Endothelial cell of umbilical vein (primary cell): Measurements from ENCODE around the gene TOLLIP. TPM values are rescaled to one million over a fixed set of nuclear protein-coding genes. Genes with fewer than 3 reads are reported as not detected.

Experiments used
- BruUV-seq: library from RNA; stranded (reverse); fragments of 400-500 nt; replicated peaks from 2 replicates; lab custom pipeline; 2021; lab: Mats Ljungman, UMichigan
- CTCF ChIA-PET: fragments of 300-600, 350-600 bp; sonication (Branson Sonifier 250); formaldehyde crosslinking; loops from one replicate; lab custom pipeline; 2021; ENCODE audit warnings: antibody characterized with exemption, inconsistent platforms; lab: Charles Lee
- POLR2A ChIA-PET: fragments of 300-600, 350-600 bp; sonication (Branson Sonifier 250); formaldehyde crosslinking; loops from one replicate; lab custom pipeline; 2021; ENCODE audit warnings: antibody characterized with exemption, inconsistent platforms; lab: Charles Lee
- DNase-seq: peaks from one replicate; pipeline ENCODE4 v3.0.0-alpha.2; 2011; ENCODE audit warnings: low read depth, low spot score
- FAIRE-seq: peaks from 2 replicates; lab custom pipeline; 2011; peaks lifted over from hg19 to GRCh38; lab: Jason Lieb, UNC
- H2AFZ ChIP-seq: 2 replicates; pipeline ENCODE4 v1.6.0; 2012; ENCODE audit warnings: low read depth, low read length, control low read depth, inconsistent platforms
- H3K27ac ChIP-seq: 2 replicates; pipeline ENCODE4 v1.5.1; 2011; ENCODE audit warnings: low read depth, mild to moderate bottlenecking, control low read depth, low read length, moderate library complexity; ENCODE audit not compliant: insufficient read depth
- H3K27me3 ChIP-seq, 2 experiments: 2 replicates each; pipeline versions ENCODE4 v1.6.0 to v1.6.1; 2011; ENCODE audit warnings: low read length in 2 of 2, mixed read lengths in 1 of 2; ENCODE audit not compliant: control insufficient read depth in 2 of 2, insufficient read depth in 2 of 2
- H3K36me3 ChIP-seq, 2 experiments: 2 replicates in 1 of 2; 3 replicates in 1 of 2; pipeline ENCODE4 v1.5.1; 2011; ENCODE audit warnings: low read length in 2 of 2, mild to moderate bottlenecking in 1 of 2, moderate library complexity in 1 of 2; ENCODE audit not compliant: control insufficient read depth in 2 of 2, insufficient read depth in 2 of 2; ENCODE audit errors: extremely low read depth in 1 of 2
- H3K4me1 ChIP-seq: 3 replicates; pipeline ENCODE4 v1.5.1; 2011; ENCODE audit warnings: mild to moderate bottlenecking, low read length; ENCODE audit not compliant: control insufficient read depth, insufficient read depth; ENCODE audit errors: extremely low read depth
- H3K4me2 ChIP-seq: 2 replicates; pipeline ENCODE4 v1.6.1; 2011; ENCODE audit warnings: low read length, control low read depth, mixed read lengths; ENCODE audit not compliant: insufficient read depth
- H3K4me3 ChIP-seq, 3 experiments: fragments of 200-600 bp in 1 of 3; sonication (generic), shearing (Covaris generic) in 1 of 3; replicated peaks in 1 of 3; 2 replicates each; pipeline ENCODE4 v1.5.1; 2011 to 2016; ENCODE audit warnings: control low read depth in 3 of 3, low read length in 3 of 3, mild to moderate bottlenecking in 2 of 3, inconsistent platforms in 1 of 3, low read depth in 1 of 3, moderate library complexity in 1 of 3; ENCODE audit not compliant: insufficient read depth in 1 of 3
- H3K79me2 ChIP-seq: 2 replicates; pipeline ENCODE4 v1.6.0; 2012; ENCODE audit warnings: low read length, inconsistent platforms; ENCODE audit not compliant: control insufficient read depth, insufficient read depth
- H3K9ac ChIP-seq: replicated peaks from 2 replicates; pipeline ENCODE3; 2011; ENCODE audit warnings: low read length, control low read depth; ENCODE audit not compliant: insufficient read depth; ENCODE audit errors: extremely low read depth
- H3K9me1 ChIP-seq: replicated peaks from 3 replicates; pipeline ENCODE4 v1.6.0; 2011; ENCODE audit warnings: mild to moderate bottlenecking, low read length; ENCODE audit not compliant: control insufficient read depth, insufficient read depth; ENCODE audit errors: extremely low read depth
- H3K9me3 ChIP-seq: replicated peaks from 2 replicates; pipeline ENCODE4 v1.5.1; 2012; ENCODE audit warnings: low read length, inconsistent platforms; ENCODE audit not compliant: control insufficient read depth, insufficient read depth
- H4K20me1 ChIP-seq: replicated peaks from 2 replicates; pipeline ENCODE3; 2011; ENCODE audit warnings: mild to moderate bottlenecking, low read length; ENCODE audit not compliant: control insufficient read depth, insufficient read depth; ENCODE audit errors: extremely low read depth
- CTCF ChIP-seq, 2 donors: IDR thresholded peaks; 1 replicate in 1 of 2; 2 replicates in 1 of 2; pipeline ENCODE4 v1.5.1; 2011; ENCODE audit warnings: low read length in 2 of 2, mild to moderate bottlenecking in 2 of 2, moderate library complexity in 2 of 2, control low read depth in 1 of 2, inconsistent platforms in 1 of 2, low read depth in 1 of 2; ENCODE audit not compliant: insufficient read depth in 1 of 2; ENCODE audit errors: extremely low read depth in 1 of 2
- EZH2 ChIP-seq: IDR thresholded peaks from 2 replicates; pipeline ENCODE4 v1.6.1; 2012; ENCODE audit warnings: borderline replicate concordance, low read depth, mild to moderate bottlenecking, moderate library complexity, low read length, inconsistent platforms; ENCODE audit not compliant: severe bottlenecking
- FOS ChIP-seq: IDR thresholded peaks from 2 replicates; pipeline ENCODE4 v1.6.1; 2011; ENCODE audit warnings: mild to moderate bottlenecking, low read length, moderate library complexity, borderline replicate concordance; ENCODE audit not compliant: insufficient read depth
- GATA2 ChIP-seq: IDR thresholded peaks from 2 replicates; pipeline ENCODE4 v1.7.0; 2011; ENCODE audit warnings: low read depth, mild to moderate bottlenecking, moderate library complexity, mixed read lengths, low read length; ENCODE audit not compliant: insufficient read length, insufficient read depth
- JUN ChIP-seq: IDR thresholded peaks from 2 replicates; pipeline ENCODE4 v1.6.1; 2011; ENCODE audit warnings: borderline replicate concordance, low read depth; ENCODE audit not compliant: insufficient read length, insufficient read depth
- MAX ChIP-seq: IDR thresholded peaks from 2 replicates; pipeline ENCODE4 v1.6.1; 2011; ENCODE audit not compliant: insufficient read depth, insufficient read length
- MYC ChIP-seq: IDR thresholded peaks from one replicate; pipeline ENCODE4 v1.6.1; 2011; ENCODE audit warnings: mild to moderate bottlenecking, low read depth, low read length
- POLR2A ChIP-seq: IDR thresholded peaks from 2 replicates; pipeline ENCODE4 v1.6.1; 2012; ENCODE audit warnings: low read depth, mild to moderate bottlenecking, control low read depth, low read length
- POLR2AphosphoS5 ChIP-seq: IDR thresholded peaks from 2 replicates; pipeline ENCODE4 v1.6.1; 2012; ENCODE audit warnings: low read depth, mild to moderate bottlenecking, control low read depth, low read length, moderate library complexity; ENCODE audit not compliant: insufficient read depth
- dilution Hi-C: fragments of 300-500 bp; cut with MboI; formaldehyde crosslinking; loops from one replicate; pipeline ENCODE4 v1.15.0; 2019; ENCODE audit warnings: low sequenced_read_pairs; ENCODE audit not compliant: extremely low pct_ligation_motif_present
- intact Hi-C: fragments of 100-400 bp; cut with micrococcal nuclease; formaldehyde crosslinking; loops from one replicate; pipeline ENCODE4 v1.10.0; 2022
- polyA plus RNA-seq, 4 experiments: library from polyadenylated mRNA; depleted of rRNA in 3 of 4; stranded (reverse) in 3 of 4; unstranded in 1 of 4; fragments of >200 nt; gene quantifications; 2 replicates each; pipeline versions ENCODE4 v1.2.1 to v1.2.3, GENCODE V29; 2011 to 2012; ENCODE audit warnings: missing spikeins in 1 of 4
- total RNA-seq: library from RNA; stranded (reverse); gene quantifications from 2 replicates; pipeline ENCODE4 v1.2.3, GENCODE V29; 2021

Gene TOLLIP
- total and polyA plus RNA-seq, 2 donors (not counting 3 experiments of a cell fraction or from before 2014, with no cell fraction given), result 49.6 to 64.8 TPM

DNA sequence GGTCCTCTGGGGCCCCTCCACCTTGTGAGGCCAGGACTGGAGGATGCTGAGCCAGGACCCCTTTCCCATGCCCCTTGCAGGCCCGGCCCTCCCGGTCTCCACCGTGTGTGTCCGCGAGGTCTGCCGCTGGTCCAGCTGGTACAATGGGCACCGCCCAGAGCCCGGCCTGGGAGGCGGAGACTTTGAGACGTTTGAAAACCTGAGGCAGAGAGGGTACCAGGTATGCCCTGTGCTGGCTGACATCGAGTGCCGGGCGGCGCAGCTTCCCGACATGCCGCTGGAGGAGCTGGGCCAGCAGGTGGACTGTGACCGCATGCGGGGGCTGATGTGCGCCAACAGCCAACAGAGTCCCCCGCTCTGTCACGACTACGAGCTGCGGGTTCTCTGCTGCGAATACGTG, 68.7 kb downstream of the TOLLIP start:
- dilution Hi-C loops (no loop called here), intact Hi-C loops (no loop called here)
- H2AFZ ChIP-seq, result no peak overlapping the region
- TF ChIP-seq EZH2, result no peak
- TF ChIP-seq MYC, result no peak
- TF ChIP-seq GATA2, result no peak
- H3K27me3 ChIP-seq, result no peaks in the 10 kb centered on the region
- no peaks in the 10 kb centered on the region for H3K36me3 ChIP-seq
- H3K4me1 ChIP-seq, result no peaks in the 10 kb centered on the region
- FAIRE-seq, result no peak
- no peak overlapping the region for H3K9ac ChIP-seq
- POLR2A ChIA-PET, result no interaction called here
- no peak overlapping the region for H3K4me2 ChIP-seq
- no peak for DNase-seq
- H4K20me1 ChIP-seq, result no peaks in the 10 kb centered on the region
- no peaks in the 10 kb centered on the region for H3K9me1 ChIP-seq
- CTCF ChIA-PET, result interaction anchor here (1.3 kb wide), 1 partner anchor 18 kb away, joined by 3 read pairs; no protein-coding TSS in a partner anchor
- no peaks in the 10 kb centered on the region for H3K9me3 ChIP-seq
- H3K27ac ChIP-seq, result no peak overlapping the region
- BruUV-seq, result no TSS peak
- H3K4me3 ChIP-seq, result no peak overlapping the region
- H3K79me2 ChIP-seq, result no peaks in the 10 kb centered on the region

DNA sequence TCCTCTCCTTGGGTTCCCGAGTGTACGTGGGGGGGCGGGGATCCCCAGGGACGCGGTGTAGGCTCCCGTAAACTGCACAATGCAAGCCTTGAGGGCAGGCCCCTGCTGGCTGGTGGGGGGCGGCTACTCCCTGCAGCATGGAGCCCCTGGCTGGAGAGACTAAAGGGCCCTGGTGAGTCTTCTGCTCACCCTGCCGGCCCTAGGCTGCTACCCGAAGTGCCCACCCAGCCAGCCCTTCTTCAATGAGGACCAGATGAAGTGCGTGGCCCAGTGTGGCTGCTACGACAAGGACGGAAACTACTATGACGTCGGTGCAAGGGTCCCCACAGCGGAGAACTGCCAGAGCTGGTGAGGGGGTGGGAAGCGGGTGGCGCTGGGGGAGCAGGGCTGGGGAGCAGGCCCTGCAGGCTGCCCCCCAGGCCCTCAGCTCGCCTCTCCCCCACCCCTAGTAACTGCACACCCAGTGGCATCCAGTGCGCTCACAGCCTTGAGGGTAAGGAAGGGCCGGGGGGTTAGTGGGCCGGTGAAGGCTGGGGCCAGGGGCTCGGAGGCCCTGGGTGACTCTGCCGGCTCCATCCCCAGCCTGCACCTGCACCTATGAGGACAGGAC, 69.7 kb downstream of the TOLLIP start:
- Histone ChIP-seq H3K27me3 (no peaks in the 10 kb centered on the region), H3K4me1 (no peaks in the 10 kb centered on the region), H3K4me2 (no peak overlapping the region), H4K20me1 (no peaks in the 10 kb centered on the region), H2AFZ (no peak overlapping the region), H3K27ac (no peak overlapping the region), H3K9ac (no peak overlapping the region), H3K36me3 (no peaks in the 10 kb centered on the region), H3K9me3 (no peaks in the 10 kb centered on the region), H3K9me1 (no peaks in the 10 kb centered on the region), H3K4me3 (no peak overlapping the region), H3K79me2 (no peaks in the 10 kb centered on the region)
- FAIRE-seq (no peak), DNase-seq (no peak)
- CTCF ChIA-PET, result no interaction called here
- TF ChIP-seq EZH2, result no peak
- no peak for TF ChIP-seq MYC
- no peak for TF ChIP-seq POLR2A
- TF ChIP-seq GATA2, result no peak
- TF ChIP-seq CTCF (IDR thresholded peaks at IDR 0.05; ENCODE audit: extremely low read depth in 1 of 2, insufficient read depth in 1 of 2, low read depth in 1 of 2, low read length in 2 of 2), result no peak
- TF ChIP-seq MAX, result no peak
- TF ChIP-seq POLR2AphosphoS5, result no peak
- no peak for TF ChIP-seq JUN
- TF ChIP-seq FOS, result no peak
- POLR2A ChIA-PET, result no interaction called here
- dilution Hi-C loops, result no loop called here
- BruUV-seq, result no TSS peak
- intact Hi-C loops, result no loop called here
